GM19463 (cell line): ENCODE results near the gene HINT1.
"Not testable (repeated sequence)": the region's sequence is repeated elsewhere in the genome, so short reads cannot be mapped to it uniquely, and the experiment has no call there.

Experiments
- ATAC-seq: cut with Tn5 transposase; IDR thresholded peaks from one replicate; pipeline ENCODE4 v1.9.1; 2021; ENCODE audit warnings: mild to moderate bottlenecking, moderate library complexity; ENCODE audit not compliant: unreplicated experiment

The HINT1 gene

GRCh38 chr5:131165119-131165727 lies at the start of gene HINT1:
TSS of gene HINT1 (minus strand) at chr5:131165256. CDS start at chr5:131165205, 51 bp downstream.
- peak; percentile 77 for ATAC-seq

GRCh38 chr5:131214609-131215227 lies 49.7 kb upstream of the HINT1 start:
- ATAC-seq: no peak

- ATAC-seq: peak; percentile 19
Observed at GRCh38 chr5:131212471-131213021, 47.5 kb upstream of the HINT1 start.

- ATAC-seq: no peak
Observed at GRCh38 chr5:131211669-131212068, 46.6 kb upstream of the HINT1 start.

- ATAC-seq: no peak
Observed at GRCh38 chr5:131210151-131210510, 45.1 kb upstream of the HINT1 start.

- peak; percentile 72 for ATAC-seq
Observed at GRCh38 chr5:131209506-131210150, 44.6 kb upstream of the HINT1 start.

- no peak for ATAC-seq
Observed at GRCh38 chr5:131209175-131209505, 44.1 kb upstream of the HINT1 start.

GRCh38 chr5:131206772-131207171 lies 41.7 kb upstream of the HINT1 start:
- no peak for ATAC-seq

GRCh38 chr5:131206061-131206460 lies 41.0 kb upstream of the HINT1 start:
- no peak for ATAC-seq

- no peak for ATAC-seq
Observed at GRCh38 chr5:131204964-131205363, 39.9 kb upstream of the HINT1 start.

GRCh38 chr5:131200560-131200959 lies 35.5 kb upstream of the HINT1 start:
- ATAC-seq: no peak

- ATAC-seq: no peak
Observed at GRCh38 chr5:131198625-131199024, 33.6 kb upstream of the HINT1 start.

- no peak for ATAC-seq
Observed at GRCh38 chr5:131196331-131196730, 31.3 kb upstream of the HINT1 start.

- no peak for ATAC-seq
Observed at GRCh38 chr5:131195696-131196095, 30.6 kb upstream of the HINT1 start.

GRCh38 chr5:131194725-131195124 lies 29.7 kb upstream of the HINT1 start:
- no peak for ATAC-seq

GRCh38 chr5:131193897-131194296 lies 28.8 kb upstream of the HINT1 start:
- not testable (repeated sequence) for ATAC-seq

GRCh38 chr5:131193106-131193505 lies 28.1 kb upstream of the HINT1 start:
- ATAC-seq: no peak

GRCh38 chr5:131186561-131187256 lies 21.7 kb upstream of the HINT1 start:
- no peak for ATAC-seq

GRCh38 chr5:131185523-131186104 lies 20.6 kb upstream of the HINT1 start:
- no peak for ATAC-seq

GRCh38 chr5:131182839-131183238 lies 17.8 kb upstream of the HINT1 start:
- ATAC-seq: no peak

- ATAC-seq: no peak
Observed at GRCh38 chr5:131180407-131180806, 15.4 kb upstream of the HINT1 start.
